ENCODE measurements around the gene IQSEC1.

GRCh38 chr3:12891391-12891984 lies 181.7 kb downstream of the IQSEC1 start:
- TF ChIP-seq CEBPB (IDR thresholded peaks at IDR 0.05) (no peak), CTCF (IDR thresholded peaks at IDR 0.05) (no peak), NR3C1 (IDR thresholded peaks at IDR 0.05) (no peak), POLR2A (IDR thresholded peaks at IDR 0.05; ENCODE audit: low read length) (no peak), CHD2 (IDR thresholded peaks at IDR 0.05; ENCODE audit: low read length, partially characterized antibody) (no peak), KDM1A (IDR thresholded peaks at IDR 0.05; ENCODE audit: low read depth) (no peak), USF2 (IDR thresholded peaks at IDR 0.05) (no peak), EP300 (IDR thresholded peaks at IDR 0.05) (no peak), TP53 (CRISPR knock-in tag; IDR thresholded peaks at IDR 0.05) (no peak), ESRRA (IDR thresholded peaks at IDR 0.05; ENCODE audit: borderline replicate concordance, low read length) (no peak), RCOR1 (IDR thresholded peaks at IDR 0.05; ENCODE audit: low read depth, low read length) (no peak), MAX (IDR thresholded peaks at IDR 0.05) (no peak)

All from A549 (cell line).